Kidney (tissue), 14 donors: ENCODE data around the gene CENPM. TPM values are rescaled to one million over a fixed set of nuclear protein-coding genes. Genes with fewer than 3 reads are reported as not detected.

Experiments used
- DNase-seq, 5 donors: peaks; one replicate each; pipeline ENCODE4 v3.0.0-alpha.2; 2013 to 2020
- FAIRE-seq: peaks from 2 replicates; lab custom pipeline; 2012; peaks lifted over from hg19 to GRCh38; lab: Jason Lieb, UNC
- H3K27ac ChIP-seq, 2 donors: one replicate each; pipeline ENCODE4 v1.7.0; 2013; ENCODE audit warnings: low read depth in 2 of 2, low read length in 2 of 2, inconsistent platforms in 1 of 2
- H3K27me3 ChIP-seq: one replicate; pipeline ENCODE4 v1.7.1; 2013; ENCODE audit warnings: low read length, inconsistent platforms; ENCODE audit not compliant: control insufficient read depth, insufficient read depth
- H3K36me3 ChIP-seq, 3 donors: one replicate each; pipeline versions ENCODE4 v1.7.0 to v1.7.1; 2013; ENCODE audit warnings: low read length in 3 of 3, control low read depth in 1 of 3, inconsistent platforms in 1 of 3; ENCODE audit not compliant: insufficient read depth in 3 of 3, control insufficient read depth in 2 of 3
- H3K4me1 ChIP-seq, 3 donors: one replicate each; pipeline versions ENCODE4 v1.7.0 to v1.7.1; 2013; ENCODE audit warnings: low read length in 3 of 3, inconsistent platforms in 1 of 3, low read depth in 1 of 3; ENCODE audit not compliant: control insufficient read depth in 2 of 3, insufficient read depth in 2 of 3
- H3K4me3 ChIP-seq, 3 donors: one replicate each; pipeline versions ENCODE4 v1.7.0 to v1.8.1; 2013; ENCODE audit warnings: low read length in 3 of 3, control low read depth in 1 of 3, inconsistent platforms in 1 of 3
- H3K9ac ChIP-seq, 3 donors: one replicate each; pipeline versions ENCODE4 v1.7.0 to v1.7.1; 2013; ENCODE audit warnings: low read length in 3 of 3, control low read depth in 1 of 3, inconsistent platforms in 1 of 3
- H3K9me3 ChIP-seq, 3 donors: one replicate each; pipeline versions ENCODE4 v1.7.0 to v1.7.1; 2013; ENCODE audit warnings: low read length in 3 of 3, control low read depth in 1 of 3, inconsistent platforms in 1 of 3; ENCODE audit not compliant: control insufficient read depth in 2 of 3, insufficient read depth in 1 of 3
- CTCF ChIP-seq: IDR thresholded peaks from 3 replicates; pipeline ENCODE4 v1.5.1; 2012; ENCODE audit warnings: mild to moderate bottlenecking, moderate library complexity, borderline replicate concordance; ENCODE audit not compliant: insufficient read depth; ENCODE audit errors: extremely low read depth
- intact Hi-C: fragments of 100-400 bp; cut with DNase I; formaldehyde crosslinking; loops from one replicate; pipeline ENCODE4 v1.11.1; 2022
- polyA plus RNA-seq: library from polyadenylated mRNA; stranded (reverse); fragments of 350-450 nt; fragmentation: Illumina TruSeq; extraction: RNeasy Lipid Tissue Mini Kit (QIAGEN cat#74804); gene quantifications from one replicate; pipeline ENCODE4 v1.2.3, GENCODE V29; 2014; ENCODE audit warnings: low read depth, low replicate concordance; ENCODE audit not compliant: insufficient read depth
- total RNA-seq: library from RNA; stranded (reverse); fragmentation: NEBNext Ultra II Directional; extraction: Animal tissue kit (Norgen Biotek cat#: 25700); gene quantifications from one replicate; pipeline ENCODE4 v1.2.1, GENCODE V29; 2021
- donor health status: control.
- donor health status: control.
- donor health status: control.
- donor health status: control.
- donor health status: control.
- donor health status: DM: yes; HTN: yes; CAD: no.
- donor health status: Normal renal cell carcinoma (clear cell type).

CENPM gene
- total and polyA plus RNA-seq, 2 donors from 2014 or later: 2.8 TPM

DNA sequence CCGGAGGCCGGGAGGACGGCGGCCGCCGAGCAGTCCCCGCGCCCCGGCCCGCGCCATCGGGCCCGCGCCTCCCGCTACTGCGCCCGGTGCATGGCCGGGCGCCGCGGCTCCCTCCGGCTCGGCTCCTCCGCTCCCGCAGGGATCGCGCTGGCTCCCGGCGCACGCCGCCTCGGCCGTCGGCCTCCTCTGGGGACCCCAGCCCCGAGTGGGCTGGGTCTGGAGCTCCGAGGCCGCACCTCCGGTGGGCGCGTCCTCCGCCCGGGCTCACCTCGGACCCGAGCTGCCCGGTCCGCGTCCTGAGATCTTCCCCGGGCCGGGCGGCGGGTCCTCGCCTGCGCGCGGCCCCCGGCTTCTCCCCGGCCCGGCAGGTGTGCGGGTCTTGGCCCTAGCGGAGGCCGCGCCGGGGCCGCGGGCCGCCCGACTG lies 32.3 kb downstream of the CENPM start:
- DNase-seq (peak in 1 of 5 donors; percentile 35), FAIRE-seq (no peak)
- Histone ChIP-seq H3K36me3 (no peaks in the 10 kb centered on the region), H3K27me3 (peaks cover 31% of the 10 kb centered on the region), H3K9me3 (no peaks in the 10 kb centered on the region), H3K9ac (no peak overlapping the region), H3K27ac (no peak overlapping the region), H3K4me1 (peaks cover 0 to 16% (median 0%) of the 10 kb centered on the region in 3 donors), H3K4me3 (no peak overlapping the region)
- no peak for TF ChIP-seq CTCF
- intact Hi-C loops: no loop called here

DNA sequence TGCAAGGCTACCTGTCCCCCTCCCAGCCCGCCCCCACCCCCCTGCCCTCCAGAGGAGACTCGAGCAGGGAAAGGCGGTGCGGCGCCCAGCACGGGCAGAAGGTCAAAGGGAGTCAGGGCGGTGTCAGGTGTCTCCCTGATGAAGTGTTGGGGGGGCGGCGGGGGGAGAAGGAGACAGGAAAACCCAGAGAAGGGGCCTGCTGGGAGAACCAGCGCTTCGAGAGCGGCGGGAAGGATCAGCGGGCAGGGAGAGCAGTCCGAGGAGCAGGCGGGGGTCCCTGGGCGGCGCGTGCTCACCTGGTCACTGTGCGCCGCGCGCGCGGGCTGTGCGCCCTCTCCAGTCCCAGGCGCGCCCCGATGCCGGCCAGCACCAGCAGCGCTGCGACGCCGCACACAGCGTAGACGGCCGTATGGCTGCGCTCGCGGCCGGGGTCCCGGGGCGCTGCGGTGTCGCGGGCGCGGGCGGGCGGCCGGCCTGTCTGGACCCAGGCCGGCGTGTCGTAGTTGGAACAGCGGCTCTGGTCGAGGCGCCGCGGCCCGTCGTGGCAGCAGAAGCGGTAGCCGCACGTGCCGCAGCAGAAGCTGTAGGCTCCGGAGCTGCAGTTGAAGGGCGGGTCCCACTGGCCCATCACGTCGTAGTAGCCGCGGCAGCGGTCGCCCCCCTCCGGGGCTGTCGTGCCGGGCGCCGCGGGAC lies 33.0 kb downstream of the CENPM start:
- intact Hi-C loops: no loop called here
- H3K9me3 ChIP-seq: no peaks in the 10 kb centered on the region
- peak in 4 of 5 donors; percentile 49 to 87 (median 71) for DNase-seq
- no peaks in the 10 kb centered on the region for H3K36me3 ChIP-seq
- H3K4me1 ChIP-seq: peaks cover 0 to 12% (median 0%) of the 10 kb centered on the region in 3 donors
- TF ChIP-seq CTCF: no peak
- FAIRE-seq: no peak
- no peak overlapping the region for H3K9ac ChIP-seq
- H3K27ac ChIP-seq: no peak overlapping the region
- no peak overlapping the region for H3K4me3 ChIP-seq
- H3K27me3 ChIP-seq: peaks cover 31% of the 10 kb centered on the region

GRCh38 chr22:41913040-41913719 lies 33.8 kb downstream of the CENPM start:
- peaks cover 31% of the 10 kb centered on the region for H3K27me3 ChIP-seq

More at GRCh38 chr22:41913040-41913719, 33.8 kb downstream of the CENPM start:
- no peak for DNase-seq
- intact Hi-C loops: no loop called here
- no peak for TF ChIP-seq CTCF
- FAIRE-seq: no peak
- H3K4me3 ChIP-seq: no peak overlapping the region
- no peaks in the 10 kb centered on the region for H3K9me3 ChIP-seq
- peaks cover 0 to 12% (median 0%) of the 10 kb centered on the region in 3 donors for H3K4me1 ChIP-seq
- no peak overlapping the region for H3K9ac ChIP-seq
- H3K27ac ChIP-seq: no peak overlapping the region
- no peaks in the 10 kb centered on the region for H3K36me3 ChIP-seq
